Osteoblast (primary cell): ENCODE measurements around the gene CDKL5. TPM values are rescaled to one million over a fixed set of nuclear protein-coding genes. Genes with fewer than 3 reads are reported as not detected.

ENCODE experiments used
- DNase-seq: peaks from one replicate; pipeline ENCODE4 v3.0.0; 2011; ENCODE audit warnings: low spot score, mixed read lengths; ENCODE audit not compliant: insufficient read length; ENCODE audit errors: missing footprints
- H2AFZ ChIP-seq: 2 replicates; pipeline ENCODE4 v1.6.0; 2011; ENCODE audit warnings: mild to moderate bottlenecking, low read length
- H3K27ac ChIP-seq: 2 replicates; pipeline ENCODE4 v1.5.1; 2011; ENCODE audit warnings: mild to moderate bottlenecking, low read depth, low read length, moderate library complexity
- H3K27me3 ChIP-seq: 2 replicates; pipeline ENCODE4 v1.6.0; 2012; ENCODE audit warnings: mild to moderate bottlenecking, control low read depth, inconsistent platforms, low read length, moderate library complexity; ENCODE audit not compliant: insufficient read depth
- H3K36me3 ChIP-seq: 2 replicates; pipeline ENCODE4 v1.5.1; 2011; ENCODE audit warnings: mild to moderate bottlenecking, low read length, control low read depth, moderate library complexity; ENCODE audit not compliant: insufficient read depth
- H3K4me1 ChIP-seq: 2 replicates; pipeline ENCODE4 v1.5.1; 2011; ENCODE audit warnings: mild to moderate bottlenecking, low read length, control low read depth, moderate library complexity; ENCODE audit not compliant: insufficient read depth
- H3K4me2 ChIP-seq: 2 replicates; pipeline ENCODE4 v1.6.0; 2011; ENCODE audit warnings: mild to moderate bottlenecking, low read length; ENCODE audit not compliant: insufficient read depth
- H3K4me3 ChIP-seq: fragments of 200-600 bp; sonication (generic); 3 replicates; pipeline ENCODE4 v1.5.1; 2012; ENCODE audit warnings: mild to moderate bottlenecking, low read length, inconsistent platforms; ENCODE audit not compliant: insufficient read depth
- H3K79me2 ChIP-seq: 2 replicates; pipeline ENCODE4 v1.6.0; 2012; ENCODE audit warnings: mild to moderate bottlenecking, low read length, control low read depth, inconsistent platforms; ENCODE audit not compliant: insufficient read depth
- H3K9me3 ChIP-seq: 2 replicates; pipeline ENCODE4 v1.5.1; 2011; ENCODE audit warnings: low read depth, low read length, control low read depth
- H4K20me1 ChIP-seq: 2 replicates; pipeline ENCODE4 v1.6.0; 2012; ENCODE audit warnings: mild to moderate bottlenecking, low read length, control low read depth; ENCODE audit not compliant: insufficient read depth
- CTCF ChIP-seq: IDR thresholded peaks from 2 replicates; pipeline ENCODE4 v1.5.1; 2011; ENCODE audit warnings: mild to moderate bottlenecking, low read depth, low read length, moderate library complexity; ENCODE audit errors: extremely low read depth
- total RNA-seq: library from RNA; depleted of rRNA; stranded (reverse); fragments of >200 nt; gene quantifications from 2 replicates; pipeline ENCODE4 v1.2.3, GENCODE V29; 2012

Gene CDKL5
- total RNA-seq, 1 donor: 4.0 TPM

- H3K36me3 ChIP-seq: no peaks in the 10 kb centered on the region
- DNase-seq: no peak
- H2AFZ ChIP-seq: no peak overlapping the region
- H3K27ac ChIP-seq: no peak overlapping the region
- no peaks in the 10 kb centered on the region for H3K9me3 ChIP-seq
- no peak overlapping the region for H3K4me2 ChIP-seq
- no peaks in the 10 kb centered on the region for H3K79me2 ChIP-seq
- H3K4me1 ChIP-seq: no peaks in the 10 kb centered on the region
- H3K4me3 ChIP-seq: no peak overlapping the region
- no peaks in the 10 kb centered on the region for H3K27me3 ChIP-seq
- no peaks in the 10 kb centered on the region for H4K20me1 ChIP-seq
- no peak for TF ChIP-seq CTCF
Measured at GRCh38 chrX:18415386-18415785, 10.0 kb upstream of the CDKL5 start.

- Histone ChIP-seq H3K9me3 (no peaks in the 10 kb centered on the region), H3K4me3 (no peak overlapping the region), H3K27ac (peak overlapping the region; percentile 38), H3K79me2 (no peaks in the 10 kb centered on the region), H4K20me1 (no peaks in the 10 kb centered on the region), H3K36me3 (no peaks in the 10 kb centered on the region), H3K27me3 (no peaks in the 10 kb centered on the region), H3K4me1 (peaks cover 8% of the 10 kb centered on the region), H3K4me2 (no peak overlapping the region), H2AFZ (no peak overlapping the region)
- no peak for TF ChIP-seq CTCF
- peak; percentile 82 for DNase-seq
Measured at GRCh38 chrX:18422325-18422724, 3.1 kb upstream of the CDKL5 start.

- Histone ChIP-seq H3K4me2 (no peak overlapping the region), H3K9me3 (no peaks in the 10 kb centered on the region), H3K79me2 (no peaks in the 10 kb centered on the region), H3K27ac (peak overlapping the region; percentile 38), H4K20me1 (no peaks in the 10 kb centered on the region), H3K36me3 (no peaks in the 10 kb centered on the region), H3K4me1 (peaks cover 8% of the 10 kb centered on the region), H3K27me3 (no peaks in the 10 kb centered on the region), H3K4me3 (no peak overlapping the region), H2AFZ (no peak overlapping the region)
- peak; percentile 56 for DNase-seq
- no peak for TF ChIP-seq CTCF
Measured at GRCh38 chrX:18422886-18423285, 2.5 kb upstream of the CDKL5 start.

- H3K36me3 ChIP-seq: no peaks in the 10 kb centered on the region
- TF ChIP-seq CTCF: no peak
Measured at GRCh38 chrX:18424482-18425198, 768 bp upstream of the CDKL5 start.

More at GRCh38 chrX:18424482-18425198, 768 bp upstream of the CDKL5 start:
- H3K4me1 ChIP-seq: peaks cover 8% of the 10 kb centered on the region
- H2AFZ ChIP-seq: peak overlapping the region; percentile 90
- no peaks in the 10 kb centered on the region for H3K27me3 ChIP-seq
- peak overlapping the region; percentile 95 for H3K4me2 ChIP-seq
- H3K27ac ChIP-seq: no peak overlapping the region
- H4K20me1 ChIP-seq: no peaks in the 10 kb centered on the region
- H3K4me3 ChIP-seq: peak overlapping the region; percentile 79
- no peaks in the 10 kb centered on the region for H3K9me3 ChIP-seq
- no peaks in the 10 kb centered on the region for H3K79me2 ChIP-seq
- DNase-seq: no peak
